Eye (tissue), 1 donor: ENCODE measurements around the gene PFN1.

Source experiments
- DNase-seq: peaks from one replicate; pipeline ENCODE4 v3.0.0-alpha.2; 2015

The PFN1 gene

GRCh38 chr17:4895657-4896331, 52.5 kb downstream of the PFN1 start:
- DNase-seq: no peak
